GM19193 (cell line): ENCODE measurements around the gene CACNA1D.

Experiments used
- POLR2A ChIP-seq: IDR thresholded peaks from 4 replicates; pipeline ENCODE4 v1.6.1; 2011; ENCODE audit not compliant: insufficient read depth, insufficient read length; ENCODE audit errors: extremely low read depth

The CACNA1D gene

DNA sequence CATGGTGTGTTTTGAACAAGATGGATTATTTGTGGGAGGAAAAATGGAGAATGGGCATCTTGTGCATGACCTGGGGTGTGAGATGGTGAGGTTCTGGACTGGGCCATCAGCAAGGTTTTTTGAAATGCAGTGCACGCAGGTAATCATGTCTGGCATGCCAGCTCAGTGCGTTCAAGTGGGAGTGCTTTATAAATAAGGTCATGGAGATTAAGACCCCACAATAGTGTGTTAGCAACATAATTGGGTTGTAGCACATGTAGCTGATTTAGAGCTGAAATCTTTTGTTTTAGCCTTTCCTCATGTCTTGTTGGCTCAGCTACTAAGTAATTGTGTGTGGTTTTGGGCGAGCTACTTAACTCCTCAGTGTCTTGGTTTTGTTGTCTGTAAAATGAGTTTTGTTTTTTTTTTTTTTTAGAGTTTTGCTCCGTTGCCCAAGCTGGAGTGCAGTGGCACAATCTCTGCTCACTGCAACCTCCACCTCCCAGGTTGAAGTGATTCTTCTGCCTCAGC lies 3.9 kb upstream of the CACNA1D start:
- TF ChIP-seq POLR2A = no peak

DNA sequence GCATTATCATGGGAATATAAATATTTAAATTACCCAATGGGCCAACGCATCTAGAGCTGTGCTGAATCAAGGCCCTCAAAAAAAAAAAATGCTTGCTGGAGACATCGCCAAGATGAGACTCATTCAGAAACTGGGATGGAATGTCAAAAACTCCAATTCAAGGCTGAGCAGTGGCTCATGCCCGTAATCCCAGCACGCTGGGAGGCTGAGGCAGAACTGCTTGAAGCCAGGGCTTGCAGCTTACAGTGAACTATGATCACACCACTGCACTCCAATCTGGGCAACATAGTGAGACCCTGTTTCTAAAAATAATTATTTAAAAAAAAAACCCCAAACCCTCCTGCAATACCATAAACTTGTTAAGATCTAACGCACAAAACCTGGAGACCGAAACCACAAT lies 3.1 kb upstream of the CACNA1D start:
- no peak for TF ChIP-seq POLR2A

GRCh38 chr3:53493595-53493962 lies 832 bp upstream of the CACNA1D start:
- TF ChIP-seq POLR2A = no peak

- no peak for TF ChIP-seq POLR2A
These were observed 722 bp downstream of the CACNA1D start for GRCh38 chr3:53495146-53495519.

DNA sequence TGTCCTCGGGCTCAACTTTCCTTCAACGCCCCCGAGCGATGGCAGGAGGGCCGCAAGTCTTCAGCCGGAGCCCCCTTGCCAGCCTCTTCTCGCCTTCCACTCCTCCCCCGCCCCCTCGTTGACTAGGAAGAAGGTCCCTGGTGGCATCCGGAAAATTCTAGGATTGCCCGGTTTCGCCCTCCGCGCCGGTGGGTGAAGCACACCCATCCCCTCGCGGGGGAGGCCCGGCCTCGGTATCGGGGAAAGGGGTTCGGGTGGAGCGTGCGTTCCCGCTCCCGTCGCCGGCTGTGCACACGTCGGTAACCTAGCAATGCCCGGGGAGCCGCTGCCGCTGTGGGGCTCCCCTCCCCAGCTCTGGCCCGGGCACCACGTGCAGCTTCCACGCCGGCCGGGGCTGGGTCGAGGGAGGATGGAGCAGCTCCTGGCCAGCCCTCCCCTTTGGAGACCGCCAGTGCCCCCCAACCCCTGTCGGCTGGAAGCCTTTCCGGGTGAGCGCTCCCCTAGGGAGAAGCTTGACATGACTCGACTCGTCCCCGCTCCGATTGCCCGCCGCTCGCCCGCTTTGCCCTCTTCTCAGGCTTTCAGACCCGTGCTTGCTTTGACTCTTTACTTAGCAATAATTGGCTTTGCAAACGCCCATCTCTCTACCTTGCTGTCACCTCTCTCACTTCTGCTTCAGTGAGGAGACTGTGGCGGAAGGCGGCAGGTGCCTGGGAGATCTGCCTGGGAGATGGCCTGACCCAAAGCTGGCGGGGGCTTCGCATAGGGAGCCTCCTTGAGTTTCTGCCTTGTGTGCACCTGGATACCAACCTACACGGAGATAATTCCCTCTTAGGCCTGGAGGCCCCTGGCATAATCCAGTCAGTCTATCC lies 1.3 kb downstream of the CACNA1D start:
- no peak for TF ChIP-seq POLR2A

GRCh38 chr3:53496392-53496670 lies 1.9 kb downstream of the CACNA1D start:
- TF ChIP-seq POLR2A = no peak

- no peak for TF ChIP-seq POLR2A
These were observed 2.6 kb downstream of the CACNA1D start for GRCh38 chr3:53496984-53497383.

DNA sequence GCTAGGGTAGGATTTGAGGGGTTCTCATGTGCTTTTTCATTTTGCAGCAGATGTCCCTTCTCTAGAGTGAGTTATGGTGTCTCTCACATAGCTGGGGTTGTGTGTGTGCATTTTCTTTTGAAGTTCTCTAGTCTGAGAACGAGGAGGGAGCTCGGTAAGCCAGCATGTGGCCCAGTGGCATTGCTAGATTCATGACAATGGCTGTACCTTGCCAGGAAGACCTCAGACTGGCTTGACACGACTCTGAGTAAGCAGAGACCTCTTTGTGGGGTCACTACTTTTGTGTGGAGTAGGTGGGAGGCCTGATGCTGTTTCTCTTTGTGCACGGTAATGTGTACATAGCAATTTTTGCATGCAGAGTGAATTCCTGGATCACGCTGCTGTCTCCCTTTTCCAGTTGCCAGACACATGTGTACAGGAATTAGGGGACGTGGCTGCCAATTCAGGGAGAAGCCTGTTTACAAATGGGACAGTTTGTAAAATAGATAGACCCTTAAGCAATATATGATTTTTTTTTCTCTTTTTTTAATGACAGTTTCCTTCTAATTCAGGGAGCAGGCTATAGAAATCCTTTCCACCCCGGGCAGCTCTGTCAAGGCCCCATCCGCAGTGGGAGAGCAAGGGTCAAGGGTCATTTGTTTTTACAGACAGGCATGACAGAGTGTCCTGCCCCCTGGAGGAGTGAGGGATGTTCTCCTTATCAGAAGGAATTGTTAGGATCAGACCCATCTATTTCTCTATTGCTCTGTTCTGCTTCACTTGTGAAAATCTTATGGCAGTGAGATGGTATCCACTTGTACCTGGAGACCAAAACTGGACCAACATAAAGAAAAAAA lies 4.6 kb downstream of the CACNA1D start:
- TF ChIP-seq POLR2A = no peak

- no peak for TF ChIP-seq POLR2A
These were observed 5.9 kb downstream of the CACNA1D start for GRCh38 chr3:53500165-53500777.

DNA sequence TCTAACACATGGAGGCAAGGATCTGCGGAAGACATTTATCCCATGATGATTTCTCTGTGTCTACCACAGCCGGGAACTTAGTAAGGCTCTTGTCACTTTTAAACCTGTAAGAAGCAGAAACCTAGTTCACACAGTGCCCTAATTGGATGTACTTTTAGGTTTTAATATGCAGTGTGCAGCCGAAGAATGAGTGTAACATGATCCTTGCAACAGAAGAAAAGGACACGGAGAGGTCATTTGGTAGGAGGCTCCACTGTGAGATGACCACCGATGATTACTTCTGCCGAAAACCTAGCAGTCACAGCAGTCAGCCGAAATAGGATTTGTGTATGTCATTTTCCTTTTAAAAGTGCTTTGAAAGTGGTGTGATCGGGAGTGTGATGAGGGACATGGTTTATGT lies 6.8 kb downstream of the CACNA1D start:
- TF ChIP-seq POLR2A = no peak

- no peak for TF ChIP-seq POLR2A
These were observed 8.3 kb downstream of the CACNA1D start for GRCh38 chr3:53502737-53503136.

- TF ChIP-seq POLR2A = no peak
These were observed 8.8 kb downstream of the CACNA1D start for GRCh38 chr3:53503195-53503594.

GRCh38 chr3:53506110-53506762 lies 11.8 kb downstream of the CACNA1D start:
- TF ChIP-seq POLR2A = no peak

DNA sequence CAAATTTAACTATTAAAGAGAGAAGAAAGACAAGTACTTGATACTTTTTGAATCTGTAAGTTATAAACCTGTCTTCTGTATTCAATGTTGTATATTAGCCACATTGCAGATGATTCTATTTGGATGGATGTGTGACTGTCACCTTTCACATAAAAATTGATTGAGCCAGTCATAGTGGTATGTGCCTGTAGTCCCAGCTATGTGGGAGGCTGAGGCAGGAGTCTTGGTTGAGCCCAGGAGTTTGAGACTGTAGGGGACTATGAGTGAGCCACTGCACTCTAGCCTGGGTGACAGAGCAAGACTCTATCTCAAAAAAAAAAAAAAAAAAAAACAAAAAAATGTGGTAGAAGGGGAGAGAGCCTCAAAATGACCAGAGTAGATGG lies 12.3 kb downstream of the CACNA1D start:
- TF ChIP-seq POLR2A = no peak

- TF ChIP-seq POLR2A = no peak
These were observed 15.1 kb downstream of the CACNA1D start for GRCh38 chr3:53509494-53509893.

- no peak for TF ChIP-seq POLR2A
These were observed 16.1 kb downstream of the CACNA1D start for GRCh38 chr3:53510508-53510907.

- no peak for TF ChIP-seq POLR2A
These were observed 16.8 kb downstream of the CACNA1D start for GRCh38 chr3:53511246-53511645.
